Pulmonary artery endothelial cell (primary cell): ENCODE measurements around the gene ABHD15. TPM values are rescaled to one million over a fixed set of nuclear protein-coding genes. Genes with fewer than 3 reads are reported as not detected.

Experiments
- DNase-seq: peaks from one replicate; pipeline ENCODE4 v3.0.0-alpha.2; 2011; ENCODE audit warnings: low read depth, low spot score
- total RNA-seq: library from RNA; depleted of rRNA; stranded (reverse); fragments of >200 nt; gene quantifications from 2 replicates; pipeline ENCODE4 v1.2.3, GENCODE V29; 2014

ABHD15 gene
- total RNA-seq, 1 donor from 2014 or later: 7.1 TPM

DNA sequence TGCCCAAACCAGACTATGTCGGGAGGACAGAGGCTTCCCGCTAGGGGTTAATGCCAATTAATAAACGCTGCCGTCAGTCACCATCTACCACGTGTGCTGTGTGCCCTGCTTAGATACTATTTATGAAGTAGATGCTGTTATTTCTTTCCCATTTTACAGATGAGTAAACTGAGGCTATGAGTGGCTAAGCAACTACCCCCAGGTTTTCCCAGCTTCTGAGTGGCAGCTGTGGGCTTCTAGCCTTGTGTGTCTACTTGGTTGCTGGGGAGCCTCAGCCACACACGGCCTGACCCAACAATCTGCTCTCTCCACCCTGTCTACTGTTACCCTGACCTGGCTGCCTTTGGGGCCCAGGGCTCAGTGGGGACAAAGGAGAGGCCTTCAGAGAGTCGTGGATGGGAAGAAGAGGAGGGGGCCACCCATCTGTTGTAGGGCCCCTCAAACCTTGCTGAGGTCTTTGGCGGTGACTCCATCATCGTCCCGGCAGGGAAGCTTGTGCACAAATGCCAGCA lies 15.5 kb upstream of the ABHD15 start:
- no peak for DNase-seq

DNA sequence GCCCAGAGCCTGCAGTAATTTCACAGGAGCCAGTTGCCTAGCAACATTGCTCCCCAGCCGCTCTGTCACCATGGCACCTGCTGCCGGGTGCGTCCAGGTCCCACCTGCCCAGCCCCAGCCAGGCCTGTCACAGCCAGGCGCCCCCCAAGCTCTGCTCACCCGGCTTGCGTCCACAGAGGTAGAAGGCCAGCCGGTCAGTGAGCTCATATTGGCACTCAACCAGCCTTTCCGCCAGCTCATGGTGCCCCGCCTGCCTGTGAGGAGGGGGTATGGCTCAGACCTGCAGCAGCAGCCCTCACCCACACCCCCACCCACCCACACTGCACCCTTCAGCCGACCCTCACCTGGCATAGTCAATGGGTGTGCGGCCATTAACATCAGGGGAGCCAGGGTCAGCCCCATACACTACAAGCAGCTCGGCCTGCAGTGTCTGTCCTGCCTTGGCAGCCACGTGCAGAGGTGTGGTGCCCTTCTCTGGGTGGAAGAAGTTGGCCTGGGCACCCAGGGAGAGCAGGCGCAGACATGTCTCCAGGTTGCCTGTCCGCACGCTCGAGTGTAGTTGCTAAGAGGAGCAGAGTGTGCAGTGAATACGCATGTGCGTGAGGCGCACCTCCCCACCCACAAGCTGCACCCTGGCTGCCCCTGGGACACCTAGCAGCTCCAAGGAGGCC lies 14.9 kb upstream of the ABHD15 start:
- no peak for DNase-seq

DNA sequence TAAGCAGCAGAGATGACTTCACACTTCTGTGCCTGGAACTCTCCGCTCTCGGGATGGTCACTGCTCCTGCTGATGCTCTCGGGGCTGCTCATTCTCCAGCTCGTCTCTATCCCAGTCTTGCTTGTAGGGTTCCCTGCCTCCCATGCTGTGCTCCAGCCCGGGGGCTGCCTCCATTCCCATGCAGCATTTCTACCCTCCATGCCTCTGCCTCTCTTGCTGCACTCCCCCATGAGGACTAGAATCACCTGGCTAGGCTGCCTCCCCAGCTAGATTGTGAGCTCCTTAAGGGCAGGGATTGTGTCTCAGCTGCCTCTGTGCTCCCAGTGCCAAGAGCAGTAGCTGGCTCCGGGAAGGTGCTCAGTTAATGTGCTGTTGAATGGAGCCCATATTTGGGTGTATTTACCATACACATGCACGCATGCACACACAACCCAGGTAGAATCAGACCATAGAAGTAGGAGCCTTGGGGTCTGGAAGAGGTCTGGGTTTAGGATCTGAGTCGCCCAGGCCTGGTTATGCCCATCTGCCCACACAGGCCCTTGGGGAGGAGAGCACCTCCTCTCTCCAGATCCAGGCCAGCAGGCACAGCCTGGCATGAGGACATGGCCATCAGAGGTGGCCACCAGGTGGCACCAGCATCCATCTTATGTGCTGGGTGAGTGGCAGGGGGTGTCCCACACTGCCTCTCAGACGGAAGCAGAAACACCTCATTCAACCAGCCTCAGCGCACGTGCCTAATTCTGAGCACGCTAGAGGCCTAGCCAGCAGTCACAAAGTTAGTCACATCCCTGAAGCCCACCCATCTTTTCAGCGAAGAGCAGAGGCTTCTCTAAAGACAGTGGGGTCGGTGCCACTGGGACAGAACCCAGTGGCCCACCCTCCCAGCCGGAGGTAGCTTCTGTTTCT lies 13.3 kb upstream of the ABHD15 start:
- peak; percentile 49 for DNase-seq

DNA sequence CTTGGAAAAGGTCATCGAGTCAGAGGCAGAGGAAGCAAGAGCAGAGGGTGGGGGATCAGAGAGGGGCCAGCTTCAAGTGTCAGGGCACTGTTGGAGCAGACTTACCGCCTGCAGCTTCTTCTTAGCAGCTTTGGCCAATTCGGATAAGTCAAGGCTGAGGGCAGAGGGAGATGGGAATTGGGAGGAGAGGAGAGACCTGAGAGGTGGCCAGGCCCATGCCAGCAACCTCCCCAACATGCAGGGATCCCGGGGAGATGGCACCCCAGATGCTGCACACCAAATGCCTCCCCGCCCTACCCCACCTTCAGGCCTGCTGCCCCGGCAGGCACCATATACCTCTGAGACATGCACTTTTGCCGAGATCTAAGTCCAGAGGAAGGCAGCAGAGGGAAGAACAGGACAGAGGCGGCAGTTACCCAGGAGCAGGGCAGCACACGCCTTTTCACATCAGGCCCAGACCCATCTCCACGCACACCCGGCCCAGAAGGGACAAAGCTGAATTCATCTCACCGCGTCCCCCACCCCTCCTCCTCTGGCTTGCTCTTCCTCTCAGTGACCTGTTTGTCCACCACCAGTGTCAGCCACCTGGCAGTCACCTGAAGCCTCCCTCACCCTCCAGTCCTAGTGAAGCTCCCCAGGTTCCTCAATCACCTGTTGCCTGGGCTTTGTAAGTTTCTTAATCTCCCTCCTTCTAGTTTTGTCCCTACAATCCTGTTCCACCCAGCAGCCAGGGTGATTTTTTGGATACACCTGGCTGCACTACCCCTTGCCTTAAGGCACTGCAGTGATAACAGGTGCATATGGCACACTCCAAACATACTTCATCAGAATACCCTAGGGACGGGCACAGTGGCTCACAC lies 12.0 kb upstream of the ABHD15 start:
- no peak for DNase-seq

DNA sequence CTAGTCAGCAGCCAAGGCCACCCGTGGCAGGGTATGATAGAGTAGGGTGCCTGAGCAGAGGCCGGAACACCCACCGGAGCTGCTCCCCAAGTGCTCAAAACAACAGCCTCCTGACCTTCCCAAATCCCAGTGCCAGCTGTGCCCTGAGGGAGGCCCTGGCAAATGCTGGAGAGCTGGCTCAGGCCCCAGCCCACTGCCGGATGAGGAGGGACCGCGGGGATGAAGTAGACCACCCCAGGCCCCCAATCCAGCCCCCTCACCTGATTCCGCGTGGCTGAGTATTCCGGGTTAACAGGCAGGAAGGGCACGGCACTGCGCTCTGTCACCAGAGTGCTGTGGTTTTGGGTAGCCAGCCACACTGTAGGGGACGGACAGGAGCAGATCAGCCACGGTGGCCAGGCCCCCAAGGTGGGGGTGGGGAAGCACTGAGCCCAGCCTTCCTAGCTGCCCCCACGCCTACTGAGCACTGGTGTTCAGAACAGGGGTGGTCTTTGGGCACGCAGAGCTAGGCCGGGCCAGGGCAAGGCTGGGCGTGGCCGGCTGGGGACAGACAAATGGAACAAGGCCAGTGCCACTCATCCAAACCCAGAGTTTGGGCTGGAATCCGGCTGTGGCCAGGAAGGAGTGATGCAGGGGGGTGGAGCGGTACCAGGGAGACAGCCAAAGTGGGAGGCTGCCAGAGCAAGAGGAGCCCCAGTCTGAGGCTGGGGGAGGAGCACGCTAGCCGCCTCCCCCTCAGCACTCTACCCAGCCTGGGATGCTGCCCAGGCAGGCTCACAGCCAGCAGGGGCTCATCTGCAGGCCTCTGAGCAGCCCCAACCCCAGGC lies 10.8 kb upstream of the ABHD15 start:
- no peak for DNase-seq

DNA sequence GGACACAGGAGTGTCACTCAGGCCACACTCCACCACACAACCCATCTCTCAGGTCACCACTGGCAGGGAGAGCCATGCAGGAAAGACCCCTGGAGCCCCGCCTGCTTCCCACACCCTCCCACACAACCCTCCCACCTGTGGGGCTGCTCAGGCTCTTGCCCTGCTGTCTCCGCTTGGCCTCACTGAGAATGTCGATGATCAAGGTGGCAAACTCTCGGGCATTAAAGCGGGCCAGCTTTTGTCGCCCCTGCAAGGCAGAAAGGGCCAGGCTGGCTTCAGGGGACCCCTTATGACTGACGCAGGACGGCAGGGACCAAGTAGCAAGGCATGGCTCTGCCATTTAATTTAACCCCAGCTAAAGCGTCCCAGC lies 10.1 kb upstream of the ABHD15 start:
- no peak for DNase-seq

DNA sequence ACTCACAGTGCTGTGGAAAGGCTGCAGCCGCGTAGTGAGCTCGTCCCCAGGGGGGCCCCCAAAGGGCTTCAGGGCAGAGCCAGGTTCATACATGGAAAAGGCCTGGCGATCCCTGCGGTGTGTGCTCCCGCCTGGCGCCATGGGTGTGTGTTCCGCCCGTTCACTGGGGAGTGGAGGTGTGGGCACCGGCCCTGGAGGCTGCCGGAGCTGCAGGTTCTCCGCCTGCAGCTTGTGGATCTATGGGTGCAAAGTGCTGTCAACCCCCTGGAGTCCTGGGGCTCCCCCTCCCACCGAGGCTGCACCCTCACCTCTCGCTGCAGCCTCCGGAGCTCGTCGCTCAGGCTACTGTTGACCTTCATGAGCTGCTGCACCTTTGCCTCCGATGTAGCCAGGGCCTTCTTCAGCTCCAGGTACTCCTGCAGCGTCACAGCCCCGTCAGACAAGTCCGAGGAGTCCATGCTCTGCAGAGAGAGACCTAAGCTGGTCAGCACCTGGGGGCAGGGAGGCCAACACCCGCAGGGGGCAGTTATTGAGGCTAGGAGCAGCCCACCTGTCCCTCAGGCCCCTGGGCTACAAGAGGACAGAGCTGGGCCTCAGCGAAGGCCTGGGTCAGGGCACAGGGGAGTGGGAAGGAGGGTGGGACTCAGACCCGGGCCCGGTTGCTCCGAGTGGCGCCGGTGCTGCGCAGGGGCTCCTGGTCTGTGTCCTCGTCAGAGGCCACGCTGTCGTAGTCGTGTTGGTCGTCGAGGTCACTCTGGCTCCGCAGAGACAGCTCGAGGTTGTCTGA lies 9.6 kb upstream of the ABHD15 start:
- DNase-seq: no peak

DNA sequence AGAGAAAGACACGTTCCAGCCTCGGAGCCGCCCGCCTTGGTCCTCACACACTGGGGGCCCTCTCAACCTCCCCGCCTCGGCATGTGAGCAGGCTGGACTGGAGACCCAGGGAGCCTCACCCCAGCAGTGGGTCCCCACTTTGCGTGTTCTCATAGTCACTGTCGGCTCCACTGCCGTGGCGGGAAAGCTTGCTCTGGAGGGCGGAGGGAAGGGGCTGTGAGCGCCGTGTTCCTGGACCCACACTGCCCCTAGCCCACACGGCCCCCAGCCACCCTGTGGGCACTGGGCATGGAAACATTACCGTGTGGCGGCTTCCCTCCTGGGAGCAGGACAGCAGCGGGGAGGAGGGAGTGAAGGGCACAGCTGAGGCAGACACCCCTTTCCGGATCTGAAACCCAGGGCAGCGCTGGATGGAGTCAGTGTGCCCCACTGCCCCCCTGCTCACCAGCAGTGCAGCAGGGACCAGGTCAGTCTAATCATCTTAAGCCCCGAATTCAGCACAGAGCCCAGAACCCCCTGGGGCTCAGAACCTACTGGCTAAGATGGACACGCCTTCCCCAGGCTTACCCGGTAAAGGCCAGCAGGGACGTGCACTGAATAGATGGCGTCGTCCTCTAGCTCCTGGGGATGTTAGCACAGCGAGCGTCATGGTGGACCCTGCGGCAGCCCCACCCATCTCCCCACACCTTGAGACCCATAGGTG lies 8.8 kb upstream of the ABHD15 start:
- no peak for DNase-seq

DNA sequence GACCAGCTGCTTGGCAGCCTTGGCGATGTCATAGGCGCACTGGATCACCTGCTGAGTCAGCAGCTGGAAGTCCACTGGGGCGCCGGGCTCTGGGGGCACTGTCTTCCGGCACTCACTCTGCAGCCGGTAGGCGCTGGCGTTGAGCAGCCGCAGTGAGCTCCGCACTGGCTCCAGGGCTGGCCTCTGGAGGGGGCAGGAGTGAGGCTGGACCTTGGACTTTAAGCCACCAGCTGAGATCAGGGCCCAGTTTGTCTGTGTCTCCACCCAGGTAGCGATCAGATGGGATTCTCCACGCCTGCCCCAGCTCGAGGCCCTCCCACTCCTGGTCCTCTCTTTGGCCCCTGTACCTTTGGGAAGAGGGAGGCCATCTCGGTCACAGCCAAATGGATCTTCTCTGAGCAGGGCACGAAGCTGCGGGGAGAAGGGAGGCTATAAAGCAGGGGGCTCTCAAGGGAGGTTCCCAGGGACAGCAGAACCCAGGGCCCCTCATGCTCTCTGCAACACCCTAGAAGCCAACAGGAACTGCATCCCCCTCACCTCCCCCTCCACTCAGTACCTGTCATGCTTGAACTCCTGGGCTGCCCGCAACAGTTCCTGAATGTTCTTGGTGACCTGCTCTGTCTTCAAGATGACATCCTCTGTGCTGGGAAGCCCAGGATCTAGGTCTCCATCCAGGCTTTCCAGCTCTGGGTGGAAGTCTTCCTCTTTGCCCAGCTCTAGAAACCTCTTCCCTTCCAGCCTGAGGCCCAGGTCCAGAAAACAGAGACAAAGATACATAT lies 8.1 kb upstream of the ABHD15 start:
- no peak for DNase-seq

DNA sequence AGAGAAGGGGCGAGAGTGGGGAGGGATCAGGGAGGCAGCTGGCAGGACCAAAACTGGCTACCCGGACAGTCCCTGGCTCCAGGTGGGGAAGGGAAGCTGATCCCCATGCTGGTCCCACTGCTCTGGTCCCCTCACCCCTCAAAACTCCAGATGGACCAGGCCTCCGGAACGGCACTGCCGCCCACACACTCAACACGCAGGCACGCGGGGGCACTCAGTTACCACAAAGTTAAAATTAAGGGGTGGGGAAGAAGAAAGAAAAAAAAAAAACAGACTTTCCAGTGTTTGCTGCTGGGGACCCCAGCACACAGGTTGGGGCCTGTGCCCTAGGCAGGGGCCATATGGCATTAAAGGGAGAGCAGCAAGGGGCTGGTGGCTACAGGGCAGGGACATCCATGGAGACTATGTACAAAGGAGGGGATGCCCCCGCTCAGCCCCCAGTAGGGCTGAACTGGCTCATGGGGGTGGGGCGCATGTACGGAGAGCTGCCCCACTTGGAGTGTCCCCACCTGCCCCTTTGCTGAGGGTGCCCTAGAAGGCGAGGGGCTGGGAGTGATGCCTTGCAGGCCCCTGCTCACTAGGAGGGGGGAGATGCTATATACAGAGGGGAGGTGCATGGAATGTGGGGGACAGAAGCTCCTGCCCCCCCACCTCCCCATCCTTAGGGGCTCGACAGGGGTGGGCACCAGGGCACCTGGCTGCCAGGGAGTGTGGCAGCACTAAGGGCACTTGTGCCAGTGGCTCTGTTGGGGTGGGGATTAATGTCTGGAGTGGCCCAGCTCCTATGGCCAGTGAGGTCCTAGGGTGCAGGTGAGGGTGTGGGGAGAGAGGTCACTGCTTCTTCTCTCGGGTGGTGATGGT lies 7.3 kb upstream of the ABHD15 start:
- DNase-seq: no peak

DNA sequence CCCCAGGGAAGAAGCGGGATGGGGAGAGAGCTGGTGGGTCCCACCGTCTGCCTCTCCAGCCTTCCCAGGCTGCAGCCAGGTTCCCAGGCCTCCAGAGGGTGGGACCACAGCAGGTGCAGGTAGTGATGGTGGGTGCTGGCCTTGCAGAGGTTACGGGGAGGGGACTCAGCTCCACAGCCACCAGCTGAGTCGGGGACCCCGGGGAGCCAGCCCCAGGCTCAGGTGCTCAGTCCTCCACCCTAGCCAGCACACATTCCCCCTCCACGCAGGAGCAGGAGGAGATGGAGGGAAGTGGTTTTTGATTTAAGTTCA lies 6.7 kb upstream of the ABHD15 start:
- no peak for DNase-seq

DNA sequence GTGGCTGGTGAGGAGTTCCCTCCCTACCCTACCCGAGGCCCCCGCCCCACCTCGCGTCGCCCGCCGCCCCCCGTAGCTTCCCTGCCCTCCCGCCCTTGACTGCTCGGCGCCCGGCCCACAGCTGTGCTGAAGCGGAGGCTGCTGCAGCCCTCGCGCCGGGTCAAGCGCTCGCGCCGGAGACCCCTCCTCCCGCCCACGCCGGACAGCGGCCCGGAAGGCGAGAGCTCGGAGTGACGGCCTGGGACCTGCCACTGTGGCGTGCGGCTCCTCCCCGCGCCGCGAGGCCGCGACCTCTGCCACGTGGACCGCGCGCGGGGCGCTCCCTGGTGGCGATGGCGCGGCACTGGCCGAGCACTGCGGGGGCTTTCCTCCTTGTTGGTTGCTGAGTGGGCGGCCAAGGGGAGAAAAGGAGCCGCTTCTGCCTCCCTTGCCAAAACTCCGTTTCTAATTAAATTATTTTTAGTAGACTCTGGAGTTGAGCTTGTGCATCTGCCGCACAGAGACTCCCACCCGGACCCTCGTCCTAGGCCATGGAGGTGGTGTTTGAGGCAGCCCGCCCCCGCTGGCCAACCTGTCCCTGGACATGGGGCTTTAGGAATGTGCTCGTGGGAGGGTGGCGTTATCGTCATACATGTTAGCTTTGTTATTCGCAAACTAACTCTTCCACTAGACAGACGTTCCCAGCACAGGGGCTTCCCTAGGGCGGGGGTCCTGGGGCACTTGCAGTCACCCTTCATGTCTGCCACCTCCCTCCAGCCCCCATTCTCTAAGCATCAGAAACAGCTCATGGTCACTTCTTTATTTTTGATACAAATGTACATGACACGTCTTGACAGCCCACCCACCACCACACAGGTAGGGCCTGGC lies 6.1 kb upstream of the ABHD15 start:
- DNase-seq: no peak

DNA sequence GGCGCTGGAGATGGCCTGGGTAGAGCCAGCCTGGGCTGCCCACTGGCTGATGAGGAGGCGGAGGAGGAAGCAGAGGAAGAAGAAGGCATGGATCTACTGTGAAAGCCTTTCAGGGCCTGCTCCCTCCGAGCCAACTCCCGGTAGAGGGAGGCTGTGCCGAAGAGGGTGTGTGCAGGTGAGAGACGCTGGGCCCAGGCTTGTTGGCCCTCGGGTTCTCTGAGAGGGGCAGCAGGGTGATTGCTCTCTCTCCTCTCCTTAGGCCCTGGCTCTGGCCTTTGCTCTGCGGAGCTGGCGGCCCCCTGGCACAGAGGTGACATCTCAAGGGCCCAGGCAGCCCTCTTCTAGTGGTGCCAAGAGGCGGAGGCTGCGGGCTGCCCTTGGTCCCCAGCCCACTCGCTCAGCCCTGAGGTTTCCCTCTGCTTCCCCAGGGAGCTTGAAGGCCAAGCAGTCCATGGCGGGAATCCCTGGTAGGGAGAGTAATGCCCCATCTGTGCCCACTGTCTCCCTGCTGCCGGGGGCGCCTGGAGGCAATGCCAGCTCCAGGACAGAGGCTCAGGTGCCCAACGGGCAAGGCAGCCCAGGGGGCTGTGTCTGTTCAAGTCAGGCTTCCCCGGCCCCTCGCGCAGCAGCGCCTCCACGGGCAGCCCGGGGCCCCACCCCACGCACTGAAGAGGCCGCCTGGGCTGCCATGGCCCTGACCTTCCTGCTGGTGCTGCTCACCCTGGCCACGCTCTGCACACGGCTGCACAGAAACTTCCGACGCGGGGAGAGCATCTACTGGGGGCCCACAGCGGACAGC lies 5.2 kb upstream of the ABHD15 start:
- no peak for DNase-seq

DNA sequence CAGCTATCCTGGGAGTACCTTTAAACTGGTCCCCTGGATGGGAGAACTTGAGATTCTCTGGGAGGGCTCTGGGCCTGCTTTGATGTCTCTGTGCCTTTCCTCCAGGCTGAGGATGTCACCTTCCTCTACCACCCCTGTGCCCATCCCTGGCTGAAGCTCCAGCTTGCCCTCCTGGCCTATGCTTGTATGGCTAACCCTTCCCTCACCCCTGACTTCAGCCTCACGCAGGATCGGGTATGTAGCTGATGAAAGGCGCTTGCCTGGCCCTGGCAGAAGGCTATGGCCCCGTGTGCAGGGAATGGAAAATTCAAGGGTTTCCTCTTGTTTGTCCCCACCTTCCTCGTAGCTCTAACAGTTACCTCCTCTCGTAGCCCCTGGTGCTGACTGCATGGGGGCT lies 4.6 kb upstream of the ABHD15 start:
- no peak for DNase-seq

DNA sequence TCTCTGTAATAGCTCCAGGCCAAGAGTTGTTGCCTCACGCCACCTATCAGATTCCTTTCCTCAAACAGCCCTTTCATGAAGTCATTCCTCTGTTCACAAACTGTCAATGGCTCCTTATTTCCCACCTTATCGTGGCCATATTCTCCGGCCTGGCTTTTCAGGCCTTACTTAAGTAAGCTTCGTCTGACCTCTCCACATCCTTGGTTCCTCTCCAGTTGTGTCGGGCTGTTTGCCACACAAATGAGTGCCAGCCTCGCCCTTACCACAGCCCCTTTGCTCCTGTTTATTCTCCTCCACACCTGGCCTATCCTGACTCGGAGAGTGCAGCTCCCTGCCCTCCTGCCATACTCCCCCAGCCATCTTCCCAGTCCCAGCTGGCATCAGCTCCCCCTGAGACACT lies 3.7 kb upstream of the ABHD15 start:
- DNase-seq: no peak
